Left colon (tissue), 2 donors: ENCODE data around the gene ARL15. TPM values are rescaled to one million over a fixed set of nuclear protein-coding genes. Genes with fewer than 3 reads are reported as not detected.

Source experiments
- ATAC-seq: fragments of 200-7000 bp; cut with Tn5 transposase; one replicate; pipeline ENCODE4 v1.9.1; 2020; ENCODE audit warnings: mild to moderate bottlenecking, moderate library complexity
- DNase-seq, 2 donors: peaks; one replicate each; pipeline ENCODE4 v3.0.0-alpha.2; 2020
- intact Hi-C, 2 donors: fragments of 100-400 bp; cut with DNase I in 1 of 2; cut with micrococcal nuclease in 1 of 2; formaldehyde crosslinking; loops; one replicate each; pipeline versions ENCODE4 v1.11.2 to v1.14.0; 2022; cut with DNase I, micrococcal nuclease
- total RNA-seq, 2 donors: library from RNA; stranded (reverse); fragmentation: NEBNext Ultra II Directional; extraction: Animal tissue kit (Norgen Biotek cat#: 25700); gene quantifications; one replicate each; pipeline ENCODE4 v1.2.1, GENCODE V29; 2021
- donor health status: DM: no; HTN: no; CAD: no.
- donor health status: DM: yes; HTN: yes; CAD: no.

ARL15 gene
- total RNA-seq, 2 donors from 2014 or later = 25.2 to 27.2 TPM

DNA sequence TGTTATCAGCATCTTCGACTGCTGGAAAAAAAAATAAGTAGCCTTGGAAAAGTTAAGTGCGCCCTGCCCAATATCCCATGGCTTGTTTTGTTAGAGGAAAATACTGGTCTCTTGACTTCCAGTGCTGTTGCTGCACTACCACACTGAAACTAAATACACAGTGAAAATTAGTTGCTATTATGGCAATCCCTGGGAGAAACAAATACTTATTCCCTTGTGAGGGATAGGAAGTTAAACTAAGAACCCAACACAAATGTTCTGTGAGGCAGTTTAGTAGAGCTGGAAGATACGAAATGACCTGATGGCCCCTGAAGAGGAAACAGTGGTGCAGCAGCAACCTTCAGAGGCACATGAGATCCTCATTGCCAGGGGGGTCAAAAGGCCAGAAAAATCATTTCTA is 164.0 kb downstream of the ARL15 start:
- no peak for DNase-seq
- ATAC-seq = no peak
- intact Hi-C loops = no loop called here

DNA sequence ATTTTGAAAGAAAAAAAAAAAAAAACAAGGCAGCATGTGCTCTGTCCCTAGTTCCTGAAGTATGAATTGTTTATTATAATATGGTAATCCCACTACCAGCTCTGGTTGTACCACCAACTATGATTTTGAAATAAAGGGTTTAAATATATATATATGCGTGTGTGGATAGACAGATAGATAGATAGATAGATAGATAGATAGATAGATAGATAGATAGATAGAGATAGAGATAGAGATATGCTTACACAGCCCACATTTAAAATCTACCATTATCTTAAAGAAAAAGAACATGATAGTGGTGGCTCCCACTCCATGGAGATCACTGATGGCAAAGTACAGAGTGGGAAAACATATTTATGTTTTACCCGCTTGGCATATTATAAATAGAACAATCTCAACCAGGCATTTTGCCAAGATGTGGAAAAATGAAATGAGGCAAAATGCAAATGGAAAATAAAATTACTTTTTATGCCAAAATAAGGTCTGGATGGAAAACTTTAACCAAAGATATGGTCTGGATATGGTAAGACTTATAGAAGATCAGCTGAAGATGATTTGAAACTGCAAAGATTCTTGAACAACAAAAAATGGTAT is 170.0 kb downstream of the ARL15 start:
- DNase-seq (no peak), ATAC-seq (no peak)
- intact Hi-C loops = no loop called here

- no peak for ATAC-seq
- intact Hi-C loops = no loop called here
These were observed 173.6 kb downstream of the ARL15 start for GRCh38 chr5:54136516-54137440.

DNA sequence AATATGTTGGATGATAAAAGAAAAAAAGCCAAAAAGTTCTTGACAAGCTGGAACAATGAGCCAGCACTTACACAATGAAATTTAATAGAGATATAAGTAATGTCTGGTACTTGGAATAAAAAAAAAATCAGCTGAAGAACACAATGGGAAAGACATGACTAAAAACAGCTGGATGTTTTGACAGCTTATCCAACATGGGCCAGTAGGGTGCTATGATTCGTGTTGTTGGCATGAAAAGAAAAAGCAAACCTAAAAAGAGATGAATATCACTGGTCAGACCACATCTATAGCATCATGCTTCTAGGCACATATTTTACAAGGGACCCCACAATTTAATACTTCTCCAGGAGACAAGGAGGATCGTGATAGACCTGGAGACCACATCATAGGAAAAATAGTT is 175.3 kb downstream of the ARL15 start:
- intact Hi-C loops = no loop called here
- no peak for ATAC-seq
- DNase-seq = no peak

More at GRCh38 chr5:54136516-54137440, 173.6 kb downstream of the ARL15 start:
- DNase-seq = no peak

DNA sequence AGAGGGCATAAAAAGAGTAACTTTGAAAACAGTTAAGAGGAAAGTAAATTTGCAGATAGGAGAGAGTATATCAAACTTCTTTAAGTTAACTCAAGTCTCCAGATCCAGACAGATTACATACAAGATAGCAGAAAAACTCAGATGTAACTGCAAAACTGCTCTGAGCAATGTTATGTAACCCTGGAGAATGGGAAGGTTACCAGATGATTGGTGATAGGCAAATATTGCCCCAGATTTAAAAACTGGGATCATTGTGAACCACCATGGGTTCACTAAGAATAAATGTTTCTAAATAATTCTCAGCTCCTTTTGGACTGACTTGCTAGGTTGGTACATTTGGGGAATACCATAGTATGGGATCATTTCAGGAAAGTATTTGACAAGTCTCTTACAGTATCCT is 176.5 kb downstream of the ARL15 start:
- intact Hi-C loops = no loop called here
- no peak for ATAC-seq
- DNase-seq = no peak

- no peak for ATAC-seq
- intact Hi-C loops = no loop called here
These were observed 189.9 kb downstream of the ARL15 start for GRCh38 chr5:54120473-54120872.

GRCh38 chr5:54117957-54118356 is 192.4 kb downstream of the ARL15 start:
- intact Hi-C loops = no loop called here
- ATAC-seq = no peak

More at GRCh38 chr5:54120473-54120872, 189.9 kb downstream of the ARL15 start:
- DNase-seq = no peak

DNA sequence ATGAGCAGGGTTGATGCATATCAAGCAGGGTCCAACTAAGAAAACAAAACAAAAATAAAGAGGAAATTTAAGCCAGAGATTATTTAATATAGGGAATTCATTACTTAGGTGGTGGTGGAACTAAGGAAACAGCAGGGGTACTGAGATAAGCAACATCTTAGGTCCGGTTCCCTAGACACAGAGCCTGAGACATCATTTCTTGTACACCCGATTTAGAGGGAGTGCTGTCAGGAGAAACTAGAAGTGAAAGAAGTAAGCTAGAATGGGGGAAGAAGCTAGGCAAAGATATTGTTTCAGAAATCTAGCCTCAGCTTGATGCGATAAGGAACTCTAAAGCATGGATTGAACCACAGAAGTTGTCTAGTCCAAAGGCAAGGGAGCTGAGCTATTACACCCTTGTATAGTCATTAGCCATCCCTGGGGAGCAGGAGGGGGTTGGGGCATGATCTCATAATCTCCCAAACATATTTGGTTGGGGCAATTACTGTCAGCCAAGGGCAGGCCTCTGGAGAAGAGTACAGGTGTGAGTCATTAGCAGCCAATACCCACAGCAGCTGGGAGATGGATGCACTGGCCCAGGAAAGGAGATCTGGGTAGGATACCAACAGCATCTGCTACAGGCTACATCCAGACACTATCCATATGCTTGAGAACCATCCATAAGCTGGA is 194.5 kb downstream of the ARL15 start:
- intact Hi-C loops = no loop called here
- ATAC-seq (no peak), DNase-seq (no peak)

More at GRCh38 chr5:54117957-54118356, 192.4 kb downstream of the ARL15 start:
- no peak for DNase-seq

DNA sequence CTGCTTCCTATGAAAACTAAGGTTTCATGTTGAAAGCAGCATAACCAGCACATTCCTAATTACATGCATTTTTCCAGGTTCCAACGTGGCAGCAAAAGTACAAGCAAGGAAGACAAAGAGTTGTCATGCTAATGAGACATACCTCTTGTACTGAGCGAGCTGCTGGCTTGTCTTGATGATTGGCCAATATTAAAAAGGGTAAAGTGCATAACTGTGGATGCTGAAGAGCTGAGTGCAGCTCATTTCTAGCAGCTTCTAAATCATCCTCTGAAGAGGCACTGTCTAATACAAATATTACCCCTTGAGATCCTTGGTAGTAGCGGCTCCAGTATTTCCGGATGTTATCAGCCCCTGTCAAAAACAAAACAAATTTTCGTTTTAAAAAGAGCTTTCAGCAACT is 197.3 kb downstream of the ARL15 start:
- no peak for ATAC-seq
- intact Hi-C loops = no loop called here

GRCh38 chr5:54109626-54110330 is 200.6 kb downstream of the ARL15 start:
- no peak for ATAC-seq

More for the DNA sequence above, 197.3 kb downstream of the ARL15 start:
- no peak for DNase-seq

DNA sequence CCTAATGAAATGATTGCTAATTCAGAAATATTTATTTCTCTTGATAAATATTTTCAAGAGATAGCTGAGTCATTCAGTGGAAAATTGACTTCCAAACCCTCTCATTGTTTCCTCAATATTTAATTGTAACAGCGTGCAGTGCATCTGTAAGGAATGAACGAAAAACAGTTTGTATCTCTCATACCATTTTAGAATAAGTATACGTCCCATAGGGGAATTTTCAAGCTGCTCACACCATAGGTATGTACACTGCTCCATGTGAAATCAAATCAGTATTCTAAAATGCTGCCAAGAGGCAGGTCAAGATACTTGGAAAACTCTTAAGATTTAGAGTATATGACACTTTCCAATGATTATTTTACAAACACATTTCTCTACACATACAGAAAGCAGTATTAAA is 202.2 kb downstream of the ARL15 start:
- ATAC-seq = no peak
- DNase-seq = no peak
- intact Hi-C loops = no loop called here

More at GRCh38 chr5:54109626-54110330, 200.6 kb downstream of the ARL15 start:
- DNase-seq = no peak
- intact Hi-C loops = no loop called here

DNA sequence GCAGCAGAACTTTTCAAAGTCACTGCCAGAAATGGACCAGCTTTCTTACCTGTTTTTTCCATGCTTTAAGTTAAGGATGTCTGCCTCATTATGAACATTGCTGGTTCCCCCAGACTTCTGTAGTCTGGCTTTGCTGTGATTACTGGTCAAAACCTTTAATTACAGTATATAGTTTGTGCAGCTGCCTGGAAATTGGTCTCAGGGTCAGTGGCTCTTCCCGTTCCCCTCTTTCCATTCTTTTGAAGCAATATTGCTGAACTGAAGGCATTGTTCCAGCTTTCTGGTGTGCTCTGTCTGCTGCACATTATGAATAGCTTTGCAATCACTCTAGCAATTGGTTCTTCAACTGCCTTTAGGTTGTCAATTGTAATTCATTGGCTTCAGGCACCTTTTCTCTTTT is 206.5 kb downstream of the ARL15 start:
- intact Hi-C loops = no loop called here
- ATAC-seq (no peak), DNase-seq (no peak)

GRCh38 chr5:54098267-54098666 is 212.1 kb downstream of the ARL15 start:
- ATAC-seq (no peak), DNase-seq (no peak)
- intact Hi-C loops = no loop called here

- no peak for DNase-seq
- ATAC-seq = no peak
- intact Hi-C loops = no loop called here
These were observed 214.4 kb downstream of the ARL15 start for GRCh38 chr5:54095969-54096368.

DNA sequence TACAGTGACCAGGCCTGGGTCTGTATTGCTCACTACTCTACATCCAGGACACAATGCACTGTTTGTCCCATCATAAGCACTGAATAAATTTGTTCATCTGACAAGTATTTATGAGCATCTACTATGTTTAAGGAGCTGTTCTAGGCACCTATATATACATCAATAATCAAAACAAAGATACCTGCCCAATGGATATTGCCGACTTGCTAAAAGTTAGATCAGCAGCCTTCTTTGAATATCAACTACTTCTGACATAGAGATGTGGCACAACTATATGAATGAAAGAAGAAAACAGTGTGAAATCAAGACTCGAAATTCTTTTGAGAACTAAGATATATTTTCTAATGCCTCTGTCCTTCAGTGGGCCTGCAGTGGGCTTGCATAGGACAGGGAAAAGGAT is 215.7 kb downstream of the ARL15 start:
- intact Hi-C loops = no loop called here
- no peak for DNase-seq
- ATAC-seq = no peak

- no peak for DNase-seq
- intact Hi-C loops = no loop called here
- no peak for ATAC-seq
These were observed 216.5 kb downstream of the ARL15 start for GRCh38 chr5:54093861-54094260.

GRCh38 chr5:54093081-54093492 is 217.3 kb downstream of the ARL15 start:
- no peak for DNase-seq
- intact Hi-C loops = no loop called here
- ATAC-seq = no peak

- intact Hi-C loops = no loop called here
These were observed 218.9 kb downstream of the ARL15 start for GRCh38 chr5:54091307-54092130.

More at GRCh38 chr5:54091307-54092130, 218.9 kb downstream of the ARL15 start:
- DNase-seq (no peak), ATAC-seq (no peak)
